AG08395 (cell line): ENCODE results near the gene SPG7.
"Not testable (repeated sequence)": the region's sequence is repeated elsewhere in the genome, so short reads cannot be mapped to it uniquely, and the experiment has no call there.

Source experiments
- DNase-seq: peaks from one replicate; pipeline ENCODE4 v3.0.0; 2012; ENCODE audit warnings: mixed read lengths, low spot score

The SPG7 gene

DNA sequence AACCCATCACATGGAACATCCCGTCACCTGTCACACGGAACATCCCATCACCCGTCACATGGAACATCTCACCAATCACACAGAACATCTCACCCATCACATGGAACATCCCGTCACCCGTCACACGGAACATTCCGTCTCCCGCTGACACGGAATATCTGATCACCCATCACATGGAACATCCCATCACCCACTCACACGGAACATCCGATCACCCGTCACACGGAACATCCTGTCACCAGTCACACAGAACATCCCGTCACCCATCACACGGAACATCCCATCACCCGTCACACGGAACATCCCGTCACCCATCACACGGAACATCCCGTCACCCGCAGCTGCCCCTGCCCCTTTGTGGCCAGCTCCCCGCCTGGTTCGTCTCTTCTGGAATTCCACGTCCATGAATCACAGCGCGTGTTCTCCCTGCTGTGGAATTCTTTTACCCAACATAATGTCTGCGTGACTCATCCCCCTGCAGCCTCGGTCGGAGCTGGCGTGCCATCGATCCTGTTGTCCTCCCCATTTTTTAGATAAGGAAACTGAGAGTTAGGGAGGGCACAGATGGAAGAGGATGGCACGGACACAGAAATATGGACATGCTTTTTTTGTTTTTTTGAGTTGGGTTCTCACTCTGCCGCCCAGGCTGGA lies 73.0 kb downstream of the SPG7 start:
- peak; percentile 97 for DNase-seq

DNA sequence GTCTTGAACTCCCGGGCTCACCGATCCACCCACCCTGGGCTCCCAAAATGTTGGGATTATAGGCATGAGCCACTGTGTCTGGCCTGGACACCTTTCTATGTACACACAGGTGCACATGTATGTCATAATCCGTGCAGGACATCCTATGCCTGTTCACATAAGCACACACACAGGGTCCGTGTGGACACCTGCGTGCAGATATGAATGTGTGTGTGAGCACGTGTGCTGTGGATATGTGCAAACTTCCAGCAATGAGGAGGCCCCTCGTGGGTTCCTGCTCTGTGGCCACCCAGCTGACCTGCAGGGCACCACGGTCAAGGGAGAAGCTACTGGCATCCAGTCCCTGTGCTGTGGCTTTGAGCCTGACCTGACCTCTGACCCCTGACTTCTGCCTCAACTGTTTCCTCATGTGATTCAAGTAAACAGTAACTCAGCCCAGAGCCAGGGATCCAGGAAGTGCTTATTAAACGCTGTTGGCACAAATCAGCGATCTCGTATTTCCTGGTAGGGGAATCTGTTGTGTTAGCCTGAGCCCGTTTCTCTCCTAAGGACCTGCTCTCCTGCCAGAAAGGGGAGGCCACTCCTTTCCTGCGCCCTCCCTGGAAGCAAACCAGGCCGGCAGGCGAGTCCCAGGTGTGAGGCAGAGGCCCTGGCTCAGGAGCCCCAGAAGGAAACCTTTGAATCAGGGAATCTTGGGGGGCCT lies 73.8 kb downstream of the SPG7 start:
- no peak for DNase-seq

DNA sequence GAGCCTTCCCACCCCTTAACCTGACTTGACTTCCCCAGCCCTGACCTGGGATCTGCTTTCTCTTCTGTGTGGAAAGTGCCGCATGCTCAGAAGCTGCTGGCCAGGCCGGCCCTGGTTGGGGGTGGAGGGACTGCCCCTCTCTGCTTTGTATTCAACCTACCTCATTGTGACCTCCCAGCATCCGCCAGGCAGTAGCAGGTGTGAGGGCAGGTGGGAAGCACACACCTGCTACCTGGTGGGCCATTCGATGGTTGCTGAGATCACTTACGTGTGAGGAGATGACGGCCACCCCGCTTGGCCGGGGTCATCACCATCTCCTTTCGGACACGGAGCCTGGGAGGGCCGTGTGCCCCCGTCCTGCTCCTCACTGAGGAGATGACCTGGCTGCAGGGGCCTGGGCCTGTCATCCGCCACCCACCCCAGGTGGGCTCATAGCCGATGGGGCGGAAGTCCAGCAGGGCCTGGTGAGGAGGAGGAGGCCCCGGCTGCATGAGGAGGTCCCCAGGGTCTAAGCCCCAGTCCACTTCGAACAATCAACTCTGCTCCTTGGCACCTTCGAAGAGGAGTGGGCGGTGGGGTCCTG lies 74.5 kb downstream of the SPG7 start:
- DNase-seq, result no peak

DNA sequence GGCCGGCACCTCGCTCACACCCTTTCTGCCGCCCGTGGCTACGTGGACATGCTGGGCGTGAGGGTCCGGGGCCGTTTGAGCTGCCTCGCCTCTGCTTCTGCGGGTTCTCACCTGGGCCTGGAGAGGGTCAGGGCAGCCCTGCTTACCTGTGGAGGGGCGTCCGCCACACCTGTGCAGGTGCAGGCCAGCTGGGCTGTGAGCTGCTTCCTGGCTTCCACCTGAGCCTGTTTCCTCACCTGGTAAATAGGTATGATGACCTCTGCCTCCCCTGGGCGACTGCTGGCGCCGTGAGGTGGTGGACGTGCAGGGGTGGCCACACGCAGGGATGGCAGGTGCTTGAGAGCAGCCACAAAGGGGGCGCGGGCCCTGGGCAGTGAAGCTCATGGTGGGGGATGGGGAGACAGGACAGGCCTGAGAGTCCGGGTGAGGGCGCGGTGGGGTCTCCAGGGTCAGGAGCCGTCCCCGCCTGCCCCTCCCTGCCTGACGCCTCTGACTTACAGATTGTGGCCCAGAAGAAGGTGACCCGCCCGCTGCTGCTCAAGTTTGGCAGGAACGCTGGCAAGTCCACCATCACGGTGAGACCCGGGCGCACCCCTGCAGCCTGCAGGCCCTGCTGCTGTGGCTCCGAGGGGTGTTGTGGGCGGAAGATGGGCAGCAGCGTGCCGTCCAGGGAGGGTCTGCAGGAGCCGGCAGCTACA lies 75.1 kb downstream of the SPG7 start:
- no peak for DNase-seq

DNA sequence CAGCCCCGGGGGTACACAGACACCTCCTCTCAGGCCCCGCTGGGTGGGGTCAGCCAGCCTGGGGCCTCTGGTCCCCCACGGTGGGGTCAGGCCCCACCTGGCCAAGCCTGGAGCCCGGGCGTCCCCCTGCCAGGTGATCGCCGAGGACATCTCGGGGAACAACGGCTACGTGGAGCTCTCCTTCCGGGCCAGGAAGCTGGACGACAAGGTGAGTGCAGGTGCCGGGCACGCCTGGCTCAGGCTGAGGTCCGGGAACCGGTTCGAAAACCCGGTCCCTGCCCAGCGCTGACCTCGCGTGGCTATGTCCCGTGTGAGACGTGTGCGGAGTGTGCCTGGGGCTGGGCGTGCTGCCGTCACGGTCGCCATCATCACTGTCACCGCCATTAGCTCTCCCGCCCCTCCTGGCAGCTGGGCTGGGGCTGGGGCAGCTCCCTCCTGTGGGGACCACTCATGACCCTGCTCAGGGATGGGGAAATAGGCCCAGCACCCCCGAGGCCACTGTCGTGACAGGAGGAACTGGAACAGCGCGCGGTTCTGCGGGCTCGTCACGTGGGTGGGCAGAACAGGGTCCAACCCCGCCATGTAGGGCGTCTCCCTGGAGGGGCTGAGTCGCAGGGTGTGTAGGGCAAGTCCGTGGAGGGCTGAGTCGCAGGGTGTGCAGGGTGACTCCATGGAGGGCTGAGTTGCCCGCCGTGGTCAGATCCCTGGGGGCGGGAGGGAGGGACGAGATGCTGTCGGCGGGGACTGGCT lies 75.9 kb downstream of the SPG7 start:
- DNase-seq, result no peak

DNA sequence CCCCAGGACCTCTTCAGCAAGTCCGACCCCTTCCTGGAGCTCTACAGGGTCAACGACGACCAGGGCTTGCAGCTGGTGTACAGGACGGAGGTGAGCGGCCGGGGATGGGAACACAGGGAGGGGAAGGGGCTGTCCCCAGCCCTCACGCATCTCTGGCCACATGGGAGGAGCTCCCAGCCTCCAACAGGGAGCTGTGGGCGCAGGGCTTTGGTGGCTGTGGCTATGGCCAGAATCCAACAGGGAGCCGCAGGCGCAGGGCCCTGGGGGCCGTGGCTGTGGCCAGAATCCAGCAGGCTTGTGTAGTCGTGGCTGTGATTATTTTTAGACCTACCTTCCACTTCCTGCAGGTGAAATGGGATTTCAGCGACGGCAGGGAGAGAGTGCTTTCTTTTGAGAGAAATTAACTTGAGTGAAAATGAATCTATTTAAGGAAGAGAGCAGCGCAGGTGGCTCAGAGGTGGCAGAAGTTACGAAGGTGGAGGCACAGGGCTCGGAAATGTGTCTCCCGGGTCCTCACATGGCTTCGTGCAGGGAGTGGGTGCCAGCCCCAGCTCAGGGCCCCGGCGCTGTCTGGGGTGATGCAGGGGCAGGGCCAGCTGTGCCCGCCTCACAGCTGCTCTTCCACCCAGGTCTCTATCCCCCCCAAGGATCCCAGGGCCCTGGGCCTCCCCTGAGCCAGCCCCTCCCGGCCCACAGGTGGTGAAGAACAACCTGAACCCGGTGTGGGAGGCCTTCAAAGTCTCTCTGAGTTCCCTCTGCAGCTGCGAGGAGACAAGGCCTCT lies 76.8 kb downstream of the SPG7 start:
- no peak for DNase-seq

DNA sequence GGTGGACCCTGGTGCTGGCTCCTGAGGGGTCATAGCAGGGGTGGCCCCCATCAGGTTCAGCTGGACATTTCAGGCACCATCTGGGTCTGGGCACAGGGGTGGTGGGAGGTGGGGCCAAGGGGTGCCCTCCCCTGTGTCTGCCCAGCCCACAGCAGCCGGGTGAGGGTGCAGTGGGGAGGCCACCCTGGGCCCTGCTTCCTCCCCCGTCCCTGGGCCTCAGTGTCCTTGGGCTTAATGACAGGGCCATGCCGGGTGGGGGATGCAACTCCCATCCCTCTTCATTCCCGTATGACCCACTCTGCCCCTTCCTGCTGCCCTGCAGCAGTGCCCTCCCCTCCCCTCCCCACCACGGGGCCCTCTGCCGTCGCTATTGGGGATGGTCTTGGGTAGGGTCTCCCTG lies 78.0 kb downstream of the SPG7 start:
- no peak for DNase-seq

DNA sequence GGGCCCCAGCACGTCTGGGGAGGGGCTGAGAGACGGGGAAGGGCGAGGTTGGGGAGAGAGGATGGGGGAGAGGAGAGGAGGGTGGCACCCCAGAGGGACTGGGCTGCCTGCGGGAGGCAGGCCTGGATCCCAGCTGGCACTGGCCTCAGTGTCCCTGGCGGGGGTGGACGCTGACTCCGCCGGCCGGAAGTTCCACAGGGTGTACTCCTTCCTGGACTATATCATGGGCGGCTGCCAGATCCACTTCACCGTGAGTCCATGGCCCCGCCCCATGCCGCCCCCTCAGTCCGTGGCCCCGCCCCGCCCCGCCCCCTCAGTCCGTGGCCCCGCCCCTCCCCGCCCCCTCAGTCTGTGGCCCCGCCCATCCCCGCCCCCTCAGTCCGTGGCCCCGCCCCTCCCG lies 78.7 kb downstream of the SPG7 start:
- no peak for DNase-seq

DNA sequence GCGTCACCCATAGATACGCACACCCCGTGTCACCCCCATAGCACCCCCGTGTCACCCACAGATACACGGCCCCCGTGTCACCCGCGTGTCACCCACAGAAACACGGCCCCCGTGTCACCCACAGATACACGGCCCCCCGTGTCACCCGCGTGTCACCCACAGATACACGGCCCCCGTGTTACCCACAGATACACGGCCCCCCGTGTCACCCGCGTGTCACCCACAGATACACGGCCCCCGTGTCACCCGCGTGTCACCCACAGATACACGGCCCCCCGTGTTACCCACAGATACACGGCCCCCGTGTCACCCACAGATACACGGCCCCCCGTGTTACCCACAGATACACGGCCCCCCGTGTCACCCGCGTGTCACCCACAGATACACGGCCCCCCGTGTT lies 79.5 kb downstream of the SPG7 start:
- DNase-seq, result not testable (repeated sequence)

DNA sequence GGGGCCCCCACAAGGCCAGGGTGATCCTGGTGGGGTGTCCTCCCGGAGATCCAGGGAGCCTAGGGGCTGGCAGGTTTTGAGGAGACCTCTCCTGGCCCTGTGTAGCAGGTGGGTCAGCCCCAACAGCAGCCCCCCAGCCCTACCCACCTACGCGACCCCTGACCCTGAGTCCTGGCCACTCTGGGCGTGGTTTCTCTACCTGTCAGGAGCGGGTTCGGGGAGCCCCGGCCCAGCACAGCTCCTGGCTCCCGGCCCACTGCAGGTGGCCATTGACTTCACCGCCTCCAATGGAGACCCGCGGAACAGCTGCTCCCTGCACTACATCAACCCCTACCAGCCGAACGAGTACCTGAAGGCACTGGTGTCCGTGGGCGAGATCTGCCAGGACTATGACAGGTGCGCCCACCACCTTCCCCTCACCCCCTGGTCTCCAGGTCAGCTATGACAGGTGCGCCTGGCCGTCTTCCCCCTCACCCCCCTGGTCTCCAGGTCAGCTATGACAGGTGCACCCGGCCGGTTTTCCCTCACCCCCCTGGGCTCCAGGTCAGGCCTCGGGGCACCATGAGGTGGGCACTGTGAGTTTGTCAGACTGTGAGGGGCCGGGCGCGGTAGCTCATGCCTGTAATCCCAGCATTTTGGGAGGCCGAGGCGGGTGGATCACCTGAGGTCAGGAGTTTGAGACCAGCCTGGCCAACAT lies 80.4 kb downstream of the SPG7 start:
- DNase-seq, result no peak

DNA sequence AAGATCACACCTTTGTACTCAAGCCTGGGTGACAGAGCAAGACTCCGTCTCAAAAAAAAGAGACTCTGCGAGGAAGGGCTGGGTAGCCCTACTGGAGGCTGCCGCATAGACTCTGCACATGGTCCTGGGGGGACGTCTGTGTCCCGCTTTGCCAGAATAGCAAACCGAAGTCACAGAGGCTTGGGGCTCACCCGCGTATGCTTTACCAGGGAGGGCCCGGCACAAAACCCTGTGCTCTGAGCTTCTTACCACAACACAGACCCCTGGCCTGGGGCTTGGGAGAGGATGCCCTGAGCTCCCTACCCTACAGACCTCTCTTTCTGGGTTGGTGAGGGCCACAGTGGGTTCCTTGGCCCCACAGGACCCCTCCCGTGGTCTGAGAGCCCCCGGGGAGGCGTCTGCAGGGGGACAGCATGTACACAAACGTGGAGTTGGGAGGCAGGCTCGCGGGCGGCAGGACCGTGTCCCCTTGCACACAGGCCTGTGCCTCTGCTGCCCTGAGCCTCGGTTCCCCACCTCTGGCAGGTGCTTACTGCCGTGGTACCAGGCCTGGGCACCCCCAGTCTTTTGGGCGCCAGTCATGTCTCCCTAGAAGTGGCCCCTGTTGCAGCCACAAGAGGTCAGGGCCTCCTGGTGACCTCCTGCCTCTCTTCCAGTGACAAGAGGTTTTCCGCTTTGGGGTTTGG lies 81.2 kb downstream of the SPG7 start:
- DNase-seq, result no peak

DNA sequence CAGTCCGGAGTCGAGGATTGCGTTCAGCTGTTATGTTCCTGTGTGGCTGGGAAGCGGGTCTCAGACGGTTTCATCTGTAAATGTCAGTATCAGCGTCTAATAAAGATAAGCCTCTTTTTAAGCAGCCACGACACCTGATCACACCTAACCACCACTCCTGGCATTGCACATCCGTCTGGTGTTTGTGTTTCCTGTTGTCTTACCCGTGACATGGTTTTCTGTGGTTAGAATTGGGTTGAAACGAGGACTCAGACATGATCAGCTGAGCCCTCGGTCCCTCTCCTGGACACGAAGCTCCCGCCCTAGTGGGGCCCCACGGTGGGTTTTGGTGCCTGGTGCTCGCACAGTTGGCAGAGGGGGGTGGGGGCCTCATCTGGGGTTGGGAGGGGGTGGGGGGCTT lies 85.6 kb downstream of the SPG7 start:
- no peak for DNase-seq

DNA sequence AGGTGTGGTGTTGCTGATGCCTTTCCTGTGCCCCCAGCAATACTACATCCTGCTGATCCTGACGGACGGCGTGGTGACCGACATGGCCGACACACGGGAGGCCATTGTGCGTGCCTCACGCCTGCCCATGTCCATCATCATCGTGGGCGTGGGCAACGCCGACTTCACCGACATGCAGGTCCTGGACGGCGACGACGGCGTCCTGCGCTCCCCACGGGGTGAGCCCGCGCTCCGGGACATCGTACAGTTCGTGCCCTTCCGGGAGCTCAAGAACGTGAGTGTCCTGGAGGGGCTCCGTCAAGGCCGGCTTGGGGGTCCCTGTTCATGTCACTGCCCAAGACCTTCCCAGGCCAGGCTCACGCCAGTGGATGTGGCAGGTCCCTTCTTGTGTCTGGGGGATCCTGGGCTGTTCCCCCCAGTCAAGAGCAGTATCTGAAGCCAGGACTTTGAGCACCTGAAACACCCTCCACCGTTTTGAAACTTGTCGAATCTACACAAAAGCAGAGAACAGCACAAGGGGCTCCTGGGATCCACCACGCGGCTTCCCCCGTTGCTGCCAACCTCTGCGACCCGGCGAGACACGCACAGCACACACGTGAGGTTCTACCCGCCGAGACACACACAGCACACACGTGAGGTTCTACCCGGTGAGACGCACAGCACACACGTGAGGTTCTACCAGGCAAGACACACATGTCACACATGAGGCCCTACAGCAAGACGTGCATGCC lies 87.3 kb downstream of the SPG7 start:
- DNase-seq, result no peak

DNA sequence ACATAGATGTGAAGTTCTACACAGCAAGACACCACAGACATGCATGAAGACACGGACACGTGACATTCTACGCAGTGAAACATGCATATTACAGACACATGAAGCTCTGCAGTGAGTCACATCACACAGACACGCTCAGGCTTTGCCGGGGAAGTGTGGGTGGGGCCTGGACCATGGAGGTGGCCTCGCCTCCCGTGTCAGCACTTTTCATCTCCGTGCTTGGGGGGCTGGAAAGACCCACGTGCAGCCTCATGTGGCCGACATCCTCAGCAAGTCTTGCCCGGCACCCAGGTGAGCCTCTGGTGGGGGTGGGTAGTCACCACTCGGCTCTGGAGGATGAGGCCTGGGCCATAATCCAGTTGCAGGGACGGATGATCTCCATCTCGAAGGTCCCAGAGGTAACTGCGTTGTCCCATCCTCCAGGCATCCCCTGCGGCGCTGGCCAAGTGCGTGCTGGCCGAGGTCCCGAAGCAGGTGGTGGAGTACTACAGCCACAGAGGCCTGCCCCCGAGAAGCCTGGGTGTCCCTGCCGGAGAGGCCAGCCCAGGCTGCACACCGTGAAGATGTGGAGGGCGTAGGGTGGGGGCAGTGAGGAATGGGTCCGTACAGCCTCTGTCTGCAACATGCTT lies 88.0 kb downstream of the SPG7 start:
- no peak for DNase-seq

DNA sequence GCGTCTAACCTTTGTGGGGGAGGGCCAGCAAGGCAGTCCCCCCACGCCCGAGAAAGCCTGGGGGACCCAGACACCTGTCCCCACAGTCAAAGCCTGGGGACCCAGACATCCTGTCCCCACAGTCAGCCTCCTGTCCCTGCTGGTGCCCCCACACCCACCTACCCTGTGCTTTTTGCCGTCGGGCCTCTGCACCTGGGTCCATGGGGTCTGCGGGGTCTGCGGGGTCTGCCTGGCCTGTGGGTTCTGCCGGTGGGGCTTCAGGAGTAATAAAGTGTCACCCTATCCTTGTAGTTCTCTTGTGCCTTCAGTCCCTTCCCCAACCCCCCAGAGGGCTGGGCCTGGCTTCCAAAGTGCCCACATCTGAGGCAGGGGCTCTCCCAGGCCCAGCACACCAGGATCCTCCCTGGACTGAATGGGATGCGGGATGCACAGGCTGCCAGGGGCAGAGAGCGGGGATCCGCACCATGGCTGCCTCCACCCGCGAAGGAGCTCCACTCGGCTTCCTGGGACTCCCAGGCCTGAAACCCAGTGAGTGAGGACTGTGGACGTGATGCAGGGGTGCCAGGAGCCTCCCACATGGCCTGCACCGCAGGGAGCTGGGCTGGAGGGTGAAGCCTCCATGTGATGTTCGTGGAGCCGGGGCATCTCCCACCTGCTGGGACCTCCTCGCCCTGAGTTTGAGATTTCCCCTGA lies 88.9 kb downstream of the SPG7 start:
- DNase-seq, result no peak

DNA sequence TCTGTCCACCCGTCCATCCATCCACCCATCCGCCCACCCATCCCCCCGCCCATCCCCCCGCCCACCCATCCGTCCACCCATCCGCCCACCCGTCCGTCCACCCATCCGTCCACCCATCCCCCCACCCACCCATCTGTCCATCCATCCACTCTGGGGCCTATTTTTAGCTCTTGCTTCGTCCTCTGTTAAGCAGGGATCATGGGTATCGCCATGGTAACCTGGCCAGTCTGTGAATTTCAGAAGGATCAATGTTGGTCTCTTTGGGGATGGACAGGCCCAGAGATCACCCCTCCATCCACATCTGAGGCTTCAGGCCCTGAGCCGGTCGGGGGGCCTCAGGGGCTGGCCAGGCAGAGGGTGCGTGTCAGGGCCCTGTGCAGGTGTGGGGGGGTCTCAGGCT lies 90.0 kb downstream of the SPG7 start:
- no peak for DNase-seq

DNA sequence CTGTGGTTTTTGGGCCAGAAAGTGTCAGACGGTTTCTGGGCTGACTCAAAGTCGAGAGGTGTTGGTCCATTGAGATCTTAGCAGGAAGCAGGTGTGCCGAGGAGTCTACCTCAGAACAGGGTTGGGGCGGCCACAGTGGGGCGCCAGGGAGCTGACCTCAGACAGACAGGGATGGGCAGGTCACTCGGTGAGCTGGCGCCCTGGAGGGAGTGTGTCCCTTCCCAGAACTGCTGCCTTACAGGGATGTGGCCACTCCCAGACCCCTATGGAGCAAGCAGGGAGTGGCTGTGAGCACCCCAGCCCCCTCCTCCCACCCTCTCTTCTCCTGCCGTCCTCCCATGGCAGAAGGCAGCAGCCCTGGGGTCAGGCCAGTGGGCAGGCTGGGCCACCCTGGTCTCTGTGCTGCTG lies 91.3 kb downstream of the SPG7 start:
- DNase-seq, result no peak

DNA sequence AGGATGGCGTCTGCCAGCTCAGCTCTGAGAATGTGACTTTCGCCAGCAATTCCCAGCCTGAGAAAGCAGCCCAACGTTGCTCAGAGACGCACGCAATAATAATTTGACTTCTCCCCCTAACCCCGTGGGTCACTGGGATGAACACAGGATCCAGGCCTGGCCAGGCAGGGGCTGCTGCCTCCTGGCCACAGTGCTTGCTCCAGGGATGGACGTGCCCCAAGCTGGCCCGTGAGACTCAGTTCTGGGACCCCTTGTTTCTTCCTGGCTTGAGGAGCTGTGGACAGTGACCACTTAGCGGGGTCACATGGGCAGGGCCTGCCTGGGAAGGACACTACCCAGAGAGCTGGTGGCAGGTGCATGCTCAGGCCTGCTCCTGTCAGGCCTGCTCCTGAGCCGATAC lies 91.7 kb downstream of the SPG7 start:
- DNase-seq, result no peak

DNA sequence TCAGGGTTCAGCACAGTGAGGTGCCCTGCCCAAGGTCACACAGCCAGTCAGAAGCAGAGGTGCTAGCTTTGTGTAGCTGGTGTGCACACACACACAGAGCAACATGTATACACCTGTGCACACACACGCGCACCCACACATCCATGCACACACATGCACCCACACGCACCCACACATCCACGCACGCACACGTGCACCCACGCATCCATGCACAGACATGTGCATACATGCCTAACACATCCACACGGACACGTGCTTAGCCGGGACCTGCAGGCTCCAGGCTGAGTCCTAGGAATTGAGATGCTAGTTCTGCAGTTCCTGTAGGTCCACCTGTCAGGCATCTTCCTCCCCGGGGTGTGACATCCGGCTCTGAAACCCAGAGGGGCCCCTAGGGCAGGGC lies 92.2 kb downstream of the SPG7 start:
- DNase-seq, result no peak
